Measurements from ENCODE around the gene POLN. TPM values are rescaled to one million over a fixed set of nuclear protein-coding genes. Genes with fewer than 3 reads are reported as not detected.

Gene POLN
- polyA plus RNA-seq, 4 donors = 2.3 to 6.7 (median 3.3) TPM

GRCh38 chr4:2252530-2253091 lies 10.7 kb upstream of the POLN start:
- DNase-seq (ENCODE audit: low read depth in 4 of 4, low spot score in 3 of 4) = no peak

GRCh38 chr4:2251795-2252529 lies 10.0 kb upstream of the POLN start:
- DNase-seq (ENCODE audit: low read depth in 4 of 4, low spot score in 3 of 4) = no peak

GRCh38 chr4:2251073-2251794 lies 9.3 kb upstream of the POLN start:
- no peak for DNase-seq (ENCODE audit: low read depth in 4 of 4, low spot score in 3 of 4)

- DNase-seq (ENCODE audit: low read depth in 4 of 4, low spot score in 3 of 4) = no peak
These were observed 8.6 kb upstream of the POLN start for GRCh38 chr4:2250357-2251072.

- no peak for DNase-seq (ENCODE audit: low read depth in 4 of 4, low spot score in 3 of 4)
These were observed 7.8 kb upstream of the POLN start for GRCh38 chr4:2249526-2250356.

- no peak for DNase-seq (ENCODE audit: low read depth in 4 of 4, low spot score in 3 of 4)
These were observed 6.9 kb upstream of the POLN start for GRCh38 chr4:2248821-2249261.

- DNase-seq (ENCODE audit: low read depth in 4 of 4, low spot score in 3 of 4) = no peak
These were observed 6.3 kb upstream of the POLN start for GRCh38 chr4:2248044-2248780.

GRCh38 chr4:2247128-2248043 lies 5.5 kb upstream of the POLN start:
- no peak for DNase-seq (ENCODE audit: low read depth in 4 of 4, low spot score in 3 of 4)

- DNase-seq (ENCODE audit: low read depth in 4 of 4, low spot score in 3 of 4) = no peak
These were observed 4.6 kb upstream of the POLN start for GRCh38 chr4:2246384-2247127.

GRCh38 chr4:2245787-2246275 lies 3.9 kb upstream of the POLN start:
- no peak for DNase-seq (ENCODE audit: low read depth in 4 of 4, low spot score in 3 of 4)

GRCh38 chr4:2245057-2245786 lies 3.3 kb upstream of the POLN start:
- no peak for DNase-seq (ENCODE audit: low read depth in 4 of 4, low spot score in 3 of 4)

GRCh38 chr4:2243681-2244380 lies 1.9 kb upstream of the POLN start:
- DNase-seq (ENCODE audit: low read depth in 4 of 4, low spot score in 3 of 4) = no peak

- no peak for DNase-seq (ENCODE audit: low read depth in 4 of 4, low spot score in 3 of 4)
These were observed 918 bp downstream of the POLN start for GRCh38 chr4:2241003-2241402.

- DNase-seq (ENCODE audit: low read depth in 4 of 4, low spot score in 3 of 4) = no peak
These were observed 4.8 kb downstream of the POLN start for GRCh38 chr4:2236944-2237666.

- no peak for DNase-seq (ENCODE audit: low read depth in 4 of 4, low spot score in 3 of 4)
These were observed 10.8 kb downstream of the POLN start for GRCh38 chr4:2231082-2231481.

- DNase-seq (ENCODE audit: low read depth in 4 of 4, low spot score in 3 of 4) = no peak
These were observed 15.7 kb downstream of the POLN start for GRCh38 chr4:2226261-2226660.
